ENCODE data around the gene SPDYE2.
"Not testable (repeated sequence)": the region's sequence is repeated elsewhere in the genome, so short reads cannot be mapped to it uniquely, and the experiment has no call there.

SPDYE2 gene, protein sequence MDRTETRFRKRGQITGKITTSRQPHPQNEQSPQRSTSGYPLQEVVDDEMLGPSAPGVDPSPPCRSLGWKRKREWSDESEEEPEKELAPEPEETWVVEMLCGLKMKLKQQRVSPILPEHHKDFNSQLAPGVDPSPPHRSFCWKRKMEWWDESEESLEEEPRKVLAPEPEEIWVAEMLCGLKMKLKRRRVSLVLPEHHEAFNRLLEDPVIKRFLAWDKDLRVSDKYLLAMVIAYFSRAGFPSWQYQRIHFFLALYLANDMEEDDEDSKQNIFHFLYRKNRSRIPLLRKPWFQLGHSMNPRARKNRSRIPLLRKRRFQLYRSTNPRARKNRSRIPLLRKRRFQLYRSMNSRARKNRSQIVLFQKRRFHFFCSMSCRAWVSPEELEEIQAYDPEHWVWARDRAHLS

DNA sequence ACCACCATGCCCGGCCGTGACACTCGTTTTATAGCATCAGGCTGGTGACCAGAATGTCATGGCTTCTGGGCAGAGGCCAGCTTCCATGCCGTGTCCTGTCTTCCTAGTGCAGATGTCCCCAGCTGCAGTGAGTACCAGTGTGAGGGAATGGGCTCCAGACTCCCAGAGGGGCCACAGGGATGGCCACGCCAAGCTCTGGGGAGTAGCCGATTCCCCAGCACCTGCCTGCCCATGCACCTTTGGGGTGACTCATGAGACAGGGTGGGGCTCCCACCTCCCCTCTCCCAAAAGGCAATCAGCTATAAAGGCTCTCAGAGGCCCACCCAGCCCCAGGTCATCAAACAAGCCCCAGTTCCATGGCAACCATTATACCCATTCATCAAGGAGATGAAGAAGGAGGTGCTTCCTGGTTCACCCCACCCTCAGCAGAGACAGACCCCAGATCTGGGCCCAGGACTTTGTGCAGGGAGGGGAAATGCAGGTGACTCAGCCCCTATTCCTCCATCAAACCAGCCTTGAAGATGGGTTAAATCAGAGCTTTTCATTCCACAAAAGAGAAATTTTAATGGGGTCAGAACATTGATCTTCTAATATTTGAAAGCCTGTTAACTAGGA, at the start of gene SPDYE2:
Gene SPDYE2, plus strand, starts transcription at position 419 of the 615 bp plus-strand sequence. CDS start 2,030 bp downstream, outside the sequence.
- not testable (repeated sequence) for TF ChIP-seq GATA3, GATA2 (IDR thresholded peaks at IDR 0.05; ENCODE audit: low read depth, low read length)

DNA sequence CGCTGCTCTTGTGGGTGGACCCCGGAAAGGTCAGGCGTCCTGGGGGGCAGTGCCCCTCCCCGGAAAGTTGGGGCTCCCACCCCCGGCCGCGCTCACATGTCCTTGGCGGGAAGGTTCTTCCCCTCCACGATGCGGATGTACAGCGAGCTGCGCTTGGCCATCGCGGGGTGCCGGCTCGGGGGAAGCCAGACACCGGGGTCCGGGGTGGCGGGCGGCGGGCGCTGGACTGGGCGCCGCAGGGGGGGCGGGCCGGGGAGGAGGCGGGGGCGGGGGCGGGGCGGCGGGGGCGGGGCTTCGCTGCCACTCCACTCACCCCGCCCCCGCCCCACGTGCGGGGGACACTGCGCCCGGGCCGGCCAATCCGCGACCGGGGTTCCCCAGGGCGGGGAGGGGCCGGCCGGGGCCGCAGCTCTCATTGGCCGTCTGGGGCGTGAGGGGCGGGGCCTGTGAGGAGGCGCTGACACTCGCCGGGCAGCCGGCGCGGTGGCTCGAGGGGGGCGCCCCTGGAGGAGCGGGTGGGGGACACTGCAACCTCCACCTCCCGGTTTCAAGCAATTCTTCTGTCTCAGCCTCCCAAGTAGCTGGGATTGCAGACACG, 33.4 kb upstream of the SPDYE2 start, which contains the start of gene RASA4B:
Gene RASA4B, minus strand, starts transcription at position 228 of the 598 bp plus-strand sequence. Its CDS starts 67 bp downstream, at position 161.
- TF ChIP-seq GATA3, GATA2 (IDR thresholded peaks at IDR 0.05; ENCODE audit: low read depth, low read length): not testable (repeated sequence)

DNA sequence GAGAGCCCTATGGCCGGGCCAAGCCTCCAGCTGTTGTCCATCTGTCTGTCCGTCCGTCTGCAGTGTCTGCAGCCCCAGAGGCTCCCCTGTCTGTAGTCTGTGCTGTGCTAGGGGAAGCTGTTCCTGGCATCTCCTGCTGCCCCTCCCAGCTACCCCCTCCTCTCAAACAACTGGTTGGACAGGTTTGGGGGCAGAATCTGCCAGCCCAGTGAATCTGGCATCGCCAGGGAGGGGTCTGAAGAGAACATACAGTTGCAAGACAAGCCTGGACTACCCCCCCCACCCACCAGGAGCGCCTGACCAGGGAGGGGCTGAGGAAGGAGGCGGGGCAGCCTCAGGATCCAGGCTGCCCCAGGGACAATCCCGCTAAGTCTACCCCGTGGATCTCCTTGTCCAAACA, 7.4 kb upstream of the SPDYE2 start, which contains the start of gene UPK3BL2:
Gene UPK3BL2, minus strand, starts transcription at position 101 of the 400 bp plus-strand sequence. Its CDS starts 60 bp downstream, at position 41.
- not testable (repeated sequence) for TF ChIP-seq GATA2, GATA3 (IDR thresholded peaks at IDR 0.05; ENCODE audit: low read depth, low read length)

DNA sequence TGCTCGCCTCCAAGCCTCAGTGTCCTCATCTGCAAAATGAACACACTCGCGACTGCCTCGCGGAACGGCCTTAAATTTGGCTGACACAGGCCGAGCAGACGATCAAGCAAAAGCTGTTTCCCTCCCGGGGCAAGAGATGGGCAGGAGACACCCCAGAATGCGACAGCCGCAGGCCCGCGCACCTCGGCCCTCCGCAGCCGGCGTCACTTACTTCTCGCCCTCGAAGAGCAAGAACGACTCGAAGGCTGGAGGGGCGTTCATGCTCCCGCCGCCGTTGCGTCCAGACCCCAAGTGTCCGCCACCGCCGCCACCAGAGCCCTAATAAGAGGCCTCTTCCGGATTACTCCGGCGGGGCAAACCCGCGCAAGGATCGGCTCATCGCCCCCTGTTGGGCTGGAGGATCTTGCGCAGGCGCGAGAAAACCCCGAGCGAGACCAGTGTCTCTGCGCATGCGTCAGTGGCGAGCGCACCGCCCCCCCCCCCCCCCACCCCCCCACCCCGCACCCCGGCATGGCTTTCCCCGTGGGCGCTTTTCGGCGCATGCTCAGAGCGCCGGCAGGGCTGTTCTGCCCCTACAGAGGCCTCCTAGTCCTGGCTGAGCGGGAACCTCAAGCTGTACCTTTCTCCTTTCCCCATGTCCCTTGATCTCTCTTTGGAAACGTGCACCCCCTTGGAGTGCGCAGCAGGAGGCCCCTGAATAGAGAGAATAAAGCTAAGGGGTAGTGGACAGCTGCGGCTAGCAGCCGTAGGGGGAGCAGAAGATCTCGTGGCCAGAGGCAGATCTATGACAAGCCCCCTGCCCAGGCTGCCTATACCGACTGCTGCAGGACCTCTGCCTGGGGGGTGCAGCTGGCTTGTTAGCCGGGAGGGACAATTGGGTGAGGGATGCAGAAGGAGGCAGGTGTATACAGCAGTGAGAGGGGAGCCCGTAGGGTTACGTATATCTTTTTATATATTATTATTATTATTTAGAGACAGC, 21.5 kb downstream of the SPDYE2 start, which contains the start of gene POLR2J3:
Gene POLR2J3, minus strand, starts transcription at position 323 of the 979 bp plus-strand sequence. Its CDS starts 62 bp downstream, at position 261.
- TF ChIP-seq GATA2, GATA3 (IDR thresholded peaks at IDR 0.05; ENCODE audit: low read depth, low read length): not testable (repeated sequence)

Measured in SH-SY5Y (cell line).